ENCODE data around the gene BICDL1. TPM values are rescaled to one million over a fixed set of nuclear protein-coding genes. Genes with fewer than 3 reads are reported as not detected.

The BICDL1 gene
- total RNA-seq, 3 donors from 2014 or later: 6.7 to 10.6 (median 6.8) TPM

DNA sequence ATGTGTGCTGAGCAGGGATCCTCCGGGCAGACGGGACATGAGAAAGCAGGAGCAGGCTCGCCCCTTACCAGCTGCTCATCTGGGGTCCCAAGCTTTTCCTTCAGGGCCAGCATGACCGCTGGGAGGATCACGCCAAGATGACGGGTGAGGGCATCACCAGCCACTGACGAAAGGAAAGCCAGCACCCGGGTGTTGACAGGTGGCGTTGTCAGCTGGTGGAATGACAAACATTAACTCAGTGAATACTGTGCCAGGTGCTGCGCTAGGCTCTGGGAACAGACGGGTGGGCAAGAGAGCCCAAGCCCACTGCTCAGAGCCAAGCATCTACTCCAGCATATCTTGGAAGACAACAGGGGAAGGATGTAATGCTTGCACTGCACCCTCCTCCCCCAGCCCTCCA lies 148.8 kb downstream of the BICDL1 start:
- DNase-seq (no peak), ATAC-seq (no peak)
- TF ChIP-seq, protein P1, sequence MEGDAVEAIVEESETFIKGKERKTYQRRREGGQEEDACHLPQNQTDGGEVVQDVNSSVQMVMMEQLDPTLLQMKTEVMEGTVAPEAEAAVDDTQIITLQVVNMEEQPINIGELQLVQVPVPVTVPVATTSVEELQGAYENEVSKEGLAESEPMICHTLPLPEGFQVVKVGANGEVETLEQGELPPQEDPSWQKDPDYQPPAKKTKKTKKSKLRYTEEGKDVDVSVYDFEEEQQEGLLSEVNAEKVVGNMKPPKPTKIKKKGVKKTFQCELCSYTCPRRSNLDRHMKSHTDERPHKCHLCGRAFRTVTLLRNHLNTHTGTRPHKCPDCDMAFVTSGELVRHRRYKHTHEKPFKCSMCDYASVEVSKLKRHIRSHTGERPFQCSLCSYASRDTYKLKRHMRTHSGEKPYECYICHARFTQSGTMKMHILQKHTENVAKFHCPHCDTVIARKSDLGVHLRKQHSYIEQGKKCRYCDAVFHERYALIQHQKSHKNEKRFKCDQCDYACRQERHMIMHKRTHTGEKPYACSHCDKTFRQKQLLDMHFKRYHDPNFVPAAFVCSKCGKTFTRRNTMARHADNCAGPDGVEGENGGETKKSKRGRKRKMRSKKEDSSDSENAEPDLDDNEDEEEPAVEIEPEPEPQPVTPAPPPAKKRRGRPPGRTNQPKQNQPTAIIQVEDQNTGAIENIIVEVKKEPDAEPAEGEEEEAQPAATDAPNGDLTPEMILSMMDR (IDR thresholded peaks at IDR 0.05): no peak
- intact Hi-C loops (cut with DNase I, micrococcal nuclease): no loop called here
- Histone ChIP-seq H3K9me3 (no peaks in the 10 kb centered on the region), H3K36me3 (ENCODE audit: low read depth) (peaks cover 26% of the 10 kb centered on the region), H3K4me1 (ENCODE audit: low read depth) (no peaks in the 10 kb centered on the region), H3K4me3 (no peak overlapping the region)

DNA sequence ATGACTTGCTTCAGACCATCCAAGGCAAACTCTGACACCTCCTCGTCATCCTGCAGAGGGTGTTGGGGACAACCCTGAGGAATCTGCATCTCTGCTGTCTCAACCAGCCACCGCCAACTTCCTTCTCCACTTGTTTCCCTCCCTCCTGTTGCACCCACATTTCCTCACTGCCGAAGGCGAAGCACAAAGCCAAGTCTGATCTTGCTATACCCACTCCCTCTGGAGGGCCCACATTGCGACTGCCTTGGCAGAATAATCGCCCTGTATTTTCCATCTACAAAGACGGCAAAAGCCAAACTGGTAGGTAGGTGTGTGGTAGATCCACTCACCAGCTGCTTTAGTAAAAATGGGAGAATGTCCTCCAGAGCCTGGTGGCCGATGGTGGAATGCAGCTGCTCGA lies 149.3 kb downstream of the BICDL1 start:
- TF ChIP-seq, protein P1 (IDR thresholded peaks at IDR 0.05): no peak
- ATAC-seq: no peak
- Histone ChIP-seq H3K4me1 (ENCODE audit: low read depth) (no peaks in the 10 kb centered on the region), H3K9me3 (no peaks in the 10 kb centered on the region), H3K36me3 (ENCODE audit: low read depth) (peaks cover 21% of the 10 kb centered on the region), H3K4me3 (no peak overlapping the region)
- DNase-seq: no peak
- intact Hi-C loops (cut with DNase I, micrococcal nuclease): no loop called here

DNA sequence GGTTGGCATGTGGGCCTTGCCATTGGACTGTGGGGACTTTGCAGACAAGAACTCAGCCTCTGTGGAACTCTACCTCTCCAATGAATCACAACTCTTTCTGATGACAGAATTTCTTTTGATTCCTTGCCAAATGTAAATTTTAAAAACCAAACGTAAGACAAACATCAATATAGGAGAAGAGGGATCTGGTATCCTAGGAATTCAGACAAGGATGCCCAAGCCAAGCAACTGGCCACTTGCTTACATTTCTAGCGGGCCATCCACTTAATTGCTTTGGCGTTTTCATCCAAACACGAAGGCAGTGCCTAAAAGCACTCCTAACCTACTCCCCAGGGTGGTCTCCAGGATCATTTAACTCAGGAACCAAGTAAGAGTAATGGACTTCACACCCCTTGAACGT lies 150.9 kb downstream of the BICDL1 start:
- TF ChIP-seq, protein P1 (IDR thresholded peaks at IDR 0.05): no peak
- intact Hi-C loops (cut with DNase I, micrococcal nuclease): no loop called here
- ATAC-seq (no peak), DNase-seq (no peak)
- H3K9me3 ChIP-seq: no peaks in the 10 kb centered on the region
- no peaks in the 10 kb centered on the region for H3K4me1 ChIP-seq (ENCODE audit: low read depth)
- no peak overlapping the region for H3K4me3 ChIP-seq
- H3K36me3 ChIP-seq (ENCODE audit: low read depth): peaks cover 29% of the 10 kb centered on the region

DNA sequence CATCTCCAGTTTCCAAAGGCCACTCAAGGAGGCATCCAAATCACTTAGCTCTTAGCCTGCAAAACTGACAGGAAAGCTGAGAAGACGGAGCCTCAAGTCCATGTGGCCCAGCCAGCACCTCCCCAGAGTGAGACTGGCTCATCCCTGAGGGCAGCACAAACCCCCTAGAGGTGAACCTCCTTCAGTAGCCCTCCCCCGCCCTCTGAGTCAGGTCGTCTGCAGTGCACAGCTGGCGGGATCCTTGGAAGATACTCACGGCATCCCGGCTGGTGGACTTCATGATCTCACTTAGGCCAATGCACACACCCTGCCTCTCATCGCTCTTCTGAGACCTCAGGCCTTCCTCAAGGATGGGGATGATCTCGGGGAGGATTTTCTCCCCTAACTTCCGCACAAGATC lies 151.6 kb downstream of the BICDL1 start:
- no peaks in the 10 kb centered on the region for H3K9me3 ChIP-seq

DNA sequence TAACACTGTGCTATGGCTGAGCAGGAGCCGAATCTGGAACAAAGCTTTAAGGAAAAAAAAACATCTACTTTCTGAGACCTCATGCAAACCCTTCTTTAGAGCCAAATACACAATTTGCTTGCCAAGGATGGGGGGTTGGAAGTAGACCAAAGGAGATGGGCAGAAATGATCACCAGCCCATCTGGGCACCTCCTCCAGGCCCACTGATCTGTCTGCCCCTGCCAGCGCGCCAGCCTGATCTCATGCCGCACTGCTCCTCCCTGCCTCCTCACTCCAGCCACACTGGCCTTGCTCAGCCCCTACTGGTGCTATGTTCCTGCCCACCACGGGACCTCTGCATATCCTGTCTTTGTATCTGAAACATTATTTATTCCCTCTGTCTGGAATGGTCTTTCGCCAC lies 152.3 kb downstream of the BICDL1 start:
- ATAC-seq (no peak), DNase-seq (no peak)
- Histone ChIP-seq H3K4me3 (no peak overlapping the region), H3K36me3 (ENCODE audit: low read depth) (peaks cover 41% of the 10 kb centered on the region), H3K4me1 (ENCODE audit: low read depth) (no peaks in the 10 kb centered on the region), H3K9me3 (no peaks in the 10 kb centered on the region)
- intact Hi-C loops (cut with DNase I, micrococcal nuclease): no loop called here
- TF ChIP-seq, protein P1 (IDR thresholded peaks at IDR 0.05): no peak

More for the DNA sequence above, 151.6 kb downstream of the BICDL1 start:
- intact Hi-C loops (cut with DNase I, micrococcal nuclease): no loop called here
- Histone ChIP-seq H3K36me3 (ENCODE audit: low read depth) (peaks cover 36% of the 10 kb centered on the region), H3K4me3 (no peak overlapping the region), H3K4me1 (ENCODE audit: low read depth) (no peaks in the 10 kb centered on the region)
- TF ChIP-seq, protein P1 (IDR thresholded peaks at IDR 0.05): no peak
- no peak for DNase-seq
- ATAC-seq: no peak

DNA sequence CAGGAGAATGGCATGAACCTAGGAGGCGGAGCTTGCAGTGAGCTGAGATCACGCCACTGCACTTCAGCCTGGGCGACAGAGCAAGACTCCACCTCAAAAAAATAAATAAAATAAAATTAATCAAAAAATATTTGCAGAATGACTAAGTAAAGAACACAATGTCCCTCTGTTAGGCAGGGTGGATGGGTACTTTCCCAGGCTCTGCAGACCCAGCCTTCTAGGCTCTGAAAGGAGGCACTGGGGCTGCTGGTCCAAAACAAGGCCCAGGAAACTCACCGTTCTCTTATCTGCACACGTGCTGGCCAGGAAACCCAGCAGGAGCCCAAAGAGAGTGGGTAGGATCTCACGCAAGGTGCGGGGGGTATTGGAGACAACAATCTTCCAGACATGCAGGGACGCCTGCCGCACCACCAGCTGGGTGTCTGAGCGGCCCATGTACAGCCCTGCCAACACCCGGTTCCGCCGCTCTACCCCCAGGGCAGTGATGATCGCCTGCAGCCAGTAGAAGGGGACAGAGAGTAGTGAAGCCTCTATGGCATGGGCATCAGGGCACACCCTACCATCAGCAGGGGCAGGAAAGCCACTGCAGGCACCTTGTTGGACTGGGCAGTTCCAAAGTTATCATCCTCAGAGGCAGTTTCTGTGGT lies 153.3 kb downstream of the BICDL1 start:
- no peak for DNase-seq
- Histone ChIP-seq H3K4me1 (ENCODE audit: low read depth) (no peaks in the 10 kb centered on the region), H3K9me3 (no peaks in the 10 kb centered on the region), H3K4me3 (no peak overlapping the region), H3K36me3 (ENCODE audit: low read depth) (peaks cover 35% of the 10 kb centered on the region)
- intact Hi-C loops (cut with DNase I, micrococcal nuclease): no loop called here
- TF ChIP-seq, protein P1 (IDR thresholded peaks at IDR 0.05): no peak
- ATAC-seq: no peak

Measured in mucosa of descending colon (tissue), 3 donors.